Endothelial cell (in vitro differentiated cells): ENCODE measurements around the gene MAGI1. TPM values are rescaled to one million over a fixed set of nuclear protein-coding genes. Genes with fewer than 3 reads are reported as not detected.

Source experiments
- DNase-seq: peaks from one replicate; pipeline ENCODE4 v3.0.0; 2021; ENCODE audit warnings: low spot score
- H3K27ac Mint-ChIP-seq: one replicate; pipeline ENCODE4 v1.8.0; 2021; ENCODE audit warnings: mixed read lengths, inconsistent platforms; ENCODE audit not compliant: unreplicated experiment
- H3K27me3 Mint-ChIP-seq: one replicate; pipeline ENCODE4 v1.8.0; 2021; ENCODE audit warnings: mild to moderate bottlenecking, moderate library complexity, mixed read lengths, inconsistent platforms; ENCODE audit not compliant: unreplicated experiment
- H3K36me3 Mint-ChIP-seq: one replicate; pipeline ENCODE4 v1.8.0; 2021; ENCODE audit warnings: mild to moderate bottlenecking, low read depth, mixed read lengths, inconsistent platforms; ENCODE audit not compliant: unreplicated experiment
- H3K4me1 Mint-ChIP-seq: one replicate; pipeline ENCODE4 v1.8.0; 2021; ENCODE audit warnings: mild to moderate bottlenecking, mixed read lengths, inconsistent platforms; ENCODE audit not compliant: unreplicated experiment
- H3K4me3 Mint-ChIP-seq: one replicate; pipeline ENCODE4 v1.8.0; 2021; ENCODE audit warnings: mild to moderate bottlenecking, mixed read lengths, inconsistent platforms; ENCODE audit not compliant: unreplicated experiment
- H3K9me3 Mint-ChIP-seq: one replicate; pipeline ENCODE4 v1.8.0; 2021; ENCODE audit warnings: mixed read lengths, inconsistent platforms; ENCODE audit not compliant: unreplicated experiment
- CTCF ChIP-seq: fragments of 200-600 bp; sonication (generic); IDR thresholded peaks from one replicate; pipeline ENCODE4 v1.5.0; 2021; ENCODE audit warnings: antibody characterized with exemption; ENCODE audit not compliant: unreplicated experiment
- total RNA-seq: library from RNA; stranded (reverse); fragmentation: NEBNext Ultra II Directional; extraction: Animal tissue kit (Norgen Biotek cat#: 25700); gene quantifications from one replicate; pipeline ENCODE4 v1.2.1, GENCODE V29; 2021; ENCODE audit not compliant: unreplicated experiment

Gene MAGI1
- total RNA-seq, 1 donor from 2014 or later, result 33.8 TPM

DNA sequence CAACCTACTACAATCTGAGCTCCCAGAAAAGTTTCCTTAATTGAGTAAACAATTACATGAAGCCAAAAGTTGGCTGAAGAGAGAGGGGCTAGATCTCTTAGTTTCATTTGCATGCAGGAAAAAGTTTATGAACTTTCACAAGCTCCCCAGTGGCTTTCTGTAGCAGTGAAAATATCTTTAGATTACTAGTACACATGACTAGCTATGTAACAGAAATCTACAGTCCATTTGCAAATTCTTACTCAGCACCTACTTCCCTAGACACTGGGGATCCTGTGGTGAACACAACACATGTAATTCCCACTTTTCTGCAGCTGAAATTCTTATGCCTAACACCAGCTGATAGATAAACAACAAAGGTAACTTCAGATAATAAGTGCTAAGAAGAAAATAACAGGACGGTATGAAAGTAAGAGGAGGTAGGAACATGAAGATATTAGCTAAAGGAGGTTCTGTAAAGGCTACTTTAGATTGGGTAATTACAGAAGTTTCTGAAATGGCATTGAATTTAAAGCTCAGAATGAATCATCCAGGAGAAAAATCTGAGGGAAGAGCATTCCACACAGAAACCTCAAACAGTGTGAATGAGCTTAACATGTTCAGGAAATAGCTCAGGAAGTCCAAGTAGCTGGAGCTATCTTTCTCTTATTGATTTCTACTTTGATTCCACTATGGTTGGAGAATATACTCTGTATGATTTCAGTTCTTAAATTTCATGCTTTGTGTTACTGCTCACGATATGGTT lies 204.8 kb downstream of the MAGI1 start:
- Mint-ChIP-seq H3K9me3 (no peaks in the 10 kb centered on the region), H3K27ac (no peak overlapping the region), H3K27me3 (no peaks in the 10 kb centered on the region), H3K36me3 (no peaks in the 10 kb centered on the region), H3K4me3 (no peak overlapping the region), H3K4me1 (peaks cover 13% of the 10 kb centered on the region)
- no peak for DNase-seq
- TF ChIP-seq CTCF, result no peak

DNA sequence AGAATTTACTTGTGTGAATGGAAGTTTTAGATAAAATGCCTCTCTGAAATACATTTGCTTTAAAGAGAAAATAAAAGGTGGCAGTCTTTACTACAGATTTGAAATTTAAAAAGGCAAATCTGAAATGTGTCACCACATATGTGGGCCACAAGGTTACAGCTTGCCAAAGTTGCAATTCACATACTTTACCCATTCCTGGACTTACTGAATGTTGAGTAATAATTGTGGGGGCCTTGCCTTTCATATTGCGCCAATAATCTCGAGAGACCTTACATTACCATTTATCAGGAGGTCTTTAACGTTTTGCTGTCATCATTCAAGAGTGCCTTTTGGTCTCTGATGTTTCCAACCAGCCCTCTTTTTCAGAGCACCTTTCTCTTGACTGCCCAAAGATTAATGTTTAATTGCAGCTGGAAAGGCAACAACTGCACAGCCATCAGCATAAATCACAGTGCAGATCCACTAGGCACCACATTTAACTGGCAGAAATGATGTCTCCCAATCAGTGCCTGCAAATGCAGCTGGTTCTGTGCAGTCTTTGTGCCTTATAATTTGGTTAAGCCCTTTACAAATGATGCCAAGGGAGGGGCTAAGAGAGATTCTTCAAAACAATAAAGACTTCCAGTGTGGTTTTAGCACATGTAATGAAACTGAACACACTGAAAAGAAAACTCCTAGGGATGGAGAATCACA lies 206.8 kb downstream of the MAGI1 start:
- Mint-ChIP-seq H3K4me3 (no peak overlapping the region), H3K9me3 (no peaks in the 10 kb centered on the region), H3K4me1 (peaks cover 13% of the 10 kb centered on the region), H3K27ac (no peak overlapping the region), H3K36me3 (no peaks in the 10 kb centered on the region), H3K27me3 (no peaks in the 10 kb centered on the region)
- TF ChIP-seq CTCF, result no peak
- no peak for DNase-seq

DNA sequence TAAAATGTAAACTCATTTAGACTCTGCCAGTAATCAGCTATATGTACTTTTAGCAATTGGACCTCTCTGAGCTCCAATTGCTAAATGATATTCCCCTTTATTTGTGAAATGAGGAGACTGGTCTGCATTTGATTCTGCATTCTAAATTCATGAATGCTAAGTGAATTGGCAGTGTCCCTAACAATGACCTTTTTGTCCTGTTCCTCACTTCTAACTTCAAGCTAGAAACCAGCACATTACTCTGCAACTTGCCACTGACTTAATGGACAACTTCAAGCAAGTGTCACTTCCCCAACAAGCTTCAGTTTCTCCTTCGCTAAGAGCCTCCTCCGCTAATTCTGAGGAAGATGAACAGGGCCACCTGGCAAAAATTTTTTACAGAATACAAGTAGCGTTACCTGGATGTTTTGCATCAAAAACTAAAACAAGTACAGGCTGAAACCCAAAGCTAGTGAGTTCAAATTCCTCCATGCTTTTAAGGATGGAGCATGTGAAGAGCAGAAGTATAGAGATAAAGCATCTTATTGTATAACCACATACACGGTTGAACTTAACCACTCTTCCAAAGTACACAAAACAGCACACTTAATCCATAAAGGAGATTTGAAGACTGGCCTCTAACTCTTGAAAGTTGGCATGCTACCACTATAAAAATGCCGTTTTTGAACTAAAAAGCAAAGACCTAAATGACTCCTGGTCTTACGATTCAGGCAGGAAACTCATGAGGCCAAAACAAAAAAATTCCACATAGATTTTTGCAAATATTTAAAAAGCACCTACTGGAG lies 207.6 kb downstream of the MAGI1 start:
- H3K27ac Mint-ChIP-seq, result no peak overlapping the region
- peaks cover 13% of the 10 kb centered on the region for H3K4me1 Mint-ChIP-seq
- no peak overlapping the region for H3K4me3 Mint-ChIP-seq
- no peak for TF ChIP-seq CTCF
- no peaks in the 10 kb centered on the region for H3K9me3 Mint-ChIP-seq
- DNase-seq, result no peak
- no peaks in the 10 kb centered on the region for H3K27me3 Mint-ChIP-seq
- no peaks in the 10 kb centered on the region for H3K36me3 Mint-ChIP-seq

- H3K27ac Mint-ChIP-seq, result no peak overlapping the region
- H3K9me3 Mint-ChIP-seq, result no peaks in the 10 kb centered on the region
- peaks cover 3% of the 10 kb centered on the region for H3K4me1 Mint-ChIP-seq
- H3K27me3 Mint-ChIP-seq, result no peaks in the 10 kb centered on the region
- TF ChIP-seq CTCF, result no peak
- no peaks in the 10 kb centered on the region for H3K36me3 Mint-ChIP-seq
- no peak overlapping the region for H3K4me3 Mint-ChIP-seq
- no peak for DNase-seq
These were observed 209.5 kb downstream of the MAGI1 start for GRCh38 chr3:65829228-65829627.
